Rectal smooth muscle tissue (tissue), 1 donor: Measurements from ENCODE around the gene DCANP1.

Source experiments
- H3K27ac ChIP-seq: one replicate; pipeline ENCODE4 v1.7.0; 2013; ENCODE audit warnings: low read depth, low read length, inconsistent platforms
- H3K27me3 ChIP-seq: one replicate; pipeline ENCODE4 v1.7.0; 2013; ENCODE audit warnings: low read length; ENCODE audit not compliant: control insufficient read depth, insufficient read depth
- H3K36me3 ChIP-seq: one replicate; pipeline ENCODE4 v1.7.0; 2013; ENCODE audit warnings: low read length; ENCODE audit not compliant: control insufficient read depth, insufficient read depth
- H3K4me1 ChIP-seq: one replicate; pipeline ENCODE4 v1.7.0; 2013; ENCODE audit warnings: low read length; ENCODE audit not compliant: control insufficient read depth, insufficient read depth
- H3K4me3 ChIP-seq: one replicate; pipeline ENCODE4 v1.7.0; 2013; ENCODE audit warnings: low read length
- H3K9ac ChIP-seq: one replicate; pipeline ENCODE4 v1.7.0; 2013; ENCODE audit warnings: low read length

DCANP1 gene

GRCh38 chr5:135432113-135432512 lies 15.0 kb downstream of the DCANP1 start:
- no peaks in the 10 kb centered on the region for H3K4me1 ChIP-seq
- no peak overlapping the region for H3K4me3 ChIP-seq
- no peaks in the 10 kb centered on the region for H3K36me3 ChIP-seq
- peaks cover 6% of the 10 kb centered on the region for H3K27me3 ChIP-seq
- no peak overlapping the region for H3K9ac ChIP-seq
- H3K27ac ChIP-seq: no peak overlapping the region

- peaks cover 3% of the 10 kb centered on the region for H3K27me3 ChIP-seq
- H3K27ac ChIP-seq: no peak overlapping the region
- H3K4me1 ChIP-seq: no peaks in the 10 kb centered on the region
- H3K36me3 ChIP-seq: no peaks in the 10 kb centered on the region
- no peak overlapping the region for H3K9ac ChIP-seq
- H3K4me3 ChIP-seq: no peak overlapping the region
Measured at GRCh38 chr5:135430135-135430437, 17.1 kb downstream of the DCANP1 start.

- Histone ChIP-seq H3K27me3 (no peaks in the 10 kb centered on the region), H3K27ac (no peak overlapping the region), H3K4me3 (no peak overlapping the region), H3K9ac (no peak overlapping the region), H3K4me1 (no peaks in the 10 kb centered on the region), H3K36me3 (no peaks in the 10 kb centered on the region)
Measured at GRCh38 chr5:135429301-135430134, 17.6 kb downstream of the DCANP1 start.

- H3K4me1 ChIP-seq: no peaks in the 10 kb centered on the region
- no peak overlapping the region for H3K4me3 ChIP-seq
- no peaks in the 10 kb centered on the region for H3K36me3 ChIP-seq
- H3K27ac ChIP-seq: no peak overlapping the region
- H3K27me3 ChIP-seq: no peaks in the 10 kb centered on the region
- no peak overlapping the region for H3K9ac ChIP-seq
Measured at GRCh38 chr5:135428586-135428985, 18.6 kb downstream of the DCANP1 start.

- Histone ChIP-seq H3K4me1 (no peaks in the 10 kb centered on the region), H3K36me3 (no peaks in the 10 kb centered on the region), H3K9ac (no peak overlapping the region), H3K27ac (no peak overlapping the region), H3K4me3 (no peak overlapping the region), H3K27me3 (no peaks in the 10 kb centered on the region)
Measured at GRCh38 chr5:135426102-135427082, 20.8 kb downstream of the DCANP1 start.

- Histone ChIP-seq H3K4me3 (no peak overlapping the region), H3K27ac (no peak overlapping the region), H3K4me1 (no peaks in the 10 kb centered on the region), H3K9ac (no peak overlapping the region), H3K36me3 (no peaks in the 10 kb centered on the region), H3K27me3 (no peaks in the 10 kb centered on the region)
Measured at GRCh38 chr5:135425641-135426040, 21.5 kb downstream of the DCANP1 start.

- no peak overlapping the region for H3K27ac ChIP-seq
- no peaks in the 10 kb centered on the region for H3K4me1 ChIP-seq
- H3K9ac ChIP-seq: no peak overlapping the region
- no peaks in the 10 kb centered on the region for H3K36me3 ChIP-seq
- H3K4me3 ChIP-seq: no peak overlapping the region
- H3K27me3 ChIP-seq: no peaks in the 10 kb centered on the region
Measured at GRCh38 chr5:135423846-135424168, 23.3 kb downstream of the DCANP1 start.

GRCh38 chr5:135423146-135423845 lies 23.9 kb downstream of the DCANP1 start:
- H3K27ac ChIP-seq: no peak overlapping the region
- H3K9ac ChIP-seq: no peak overlapping the region
- no peaks in the 10 kb centered on the region for H3K4me1 ChIP-seq
- no peak overlapping the region for H3K4me3 ChIP-seq
- no peaks in the 10 kb centered on the region for H3K27me3 ChIP-seq
- H3K36me3 ChIP-seq: no peaks in the 10 kb centered on the region

- Histone ChIP-seq H3K4me3 (no peak overlapping the region), H3K27me3 (no peaks in the 10 kb centered on the region), H3K4me1 (no peaks in the 10 kb centered on the region), H3K9ac (no peak overlapping the region), H3K36me3 (no peaks in the 10 kb centered on the region), H3K27ac (no peak overlapping the region)
Measured at GRCh38 chr5:135422419-135422818, 24.7 kb downstream of the DCANP1 start.

GRCh38 chr5:135417083-135417482 lies 30.1 kb downstream of the DCANP1 start:
- Histone ChIP-seq H3K27me3 (no peaks in the 10 kb centered on the region), H3K9ac (no peak overlapping the region), H3K36me3 (no peaks in the 10 kb centered on the region), H3K4me1 (no peaks in the 10 kb centered on the region), H3K27ac (no peak overlapping the region), H3K4me3 (no peak overlapping the region)

- Histone ChIP-seq H3K27me3 (no peaks in the 10 kb centered on the region), H3K4me3 (no peak overlapping the region), H3K4me1 (no peaks in the 10 kb centered on the region), H3K36me3 (no peaks in the 10 kb centered on the region), H3K9ac (no peak overlapping the region), H3K27ac (no peak overlapping the region)
Measured at GRCh38 chr5:135405082-135405481, 42.1 kb downstream of the DCANP1 start.

- H3K36me3 ChIP-seq: no peaks in the 10 kb centered on the region
- H3K4me1 ChIP-seq: peaks cover 10% of the 10 kb centered on the region
- H3K9ac ChIP-seq: no peak overlapping the region
- H3K27ac ChIP-seq: no peak overlapping the region
- no peaks in the 10 kb centered on the region for H3K27me3 ChIP-seq
- no peak overlapping the region for H3K4me3 ChIP-seq
Measured at GRCh38 chr5:135402031-135402430, 45.1 kb downstream of the DCANP1 start.
